ENCODE results near the gene UBE4B.

DNA sequence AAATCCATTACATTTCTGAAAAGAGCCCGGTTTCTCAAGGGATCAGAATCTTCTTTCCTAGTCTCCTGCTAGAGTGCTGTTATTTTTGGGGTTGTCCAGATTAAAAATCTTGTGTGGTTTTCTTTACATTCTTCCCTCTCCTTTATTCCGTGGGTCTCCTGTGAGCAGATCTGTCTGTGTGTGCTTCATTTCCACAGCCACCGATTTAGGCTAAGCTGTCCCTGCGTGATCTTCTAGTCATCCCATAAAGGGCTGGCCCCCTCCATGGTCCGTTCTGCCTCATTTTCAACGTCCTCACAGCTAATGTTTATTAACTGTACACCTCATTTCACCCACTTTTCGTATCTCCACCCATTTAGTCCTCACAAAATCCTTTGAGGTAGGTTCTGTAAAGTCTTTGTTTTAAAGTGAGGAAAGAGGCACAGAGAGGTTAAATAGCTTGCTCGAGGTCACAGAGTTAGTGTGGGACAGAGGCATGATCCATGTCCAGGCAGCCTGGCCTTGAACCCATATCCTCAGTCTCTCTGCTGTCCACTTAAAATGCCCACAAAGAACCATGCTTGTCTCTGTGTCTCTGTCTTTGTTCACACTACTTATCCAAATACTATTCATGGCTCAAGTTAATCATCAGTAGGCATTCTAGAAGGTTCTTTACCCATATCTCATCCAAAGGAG, 139.4 kb downstream of the UBE4B start:
- no peak for TF ChIP-seq EGR1 (IDR thresholded peaks at IDR 0.05; ENCODE audit: low read depth)
- TF ChIP-seq EZH2 (IDR thresholded peaks at IDR 0.05), result no peak
- no peak for TF ChIP-seq POLR2AphosphoS5 (IDR thresholded peaks at IDR 0.05; ENCODE audit: low read depth, low read length)
- TF ChIP-seq, protein P1, sequence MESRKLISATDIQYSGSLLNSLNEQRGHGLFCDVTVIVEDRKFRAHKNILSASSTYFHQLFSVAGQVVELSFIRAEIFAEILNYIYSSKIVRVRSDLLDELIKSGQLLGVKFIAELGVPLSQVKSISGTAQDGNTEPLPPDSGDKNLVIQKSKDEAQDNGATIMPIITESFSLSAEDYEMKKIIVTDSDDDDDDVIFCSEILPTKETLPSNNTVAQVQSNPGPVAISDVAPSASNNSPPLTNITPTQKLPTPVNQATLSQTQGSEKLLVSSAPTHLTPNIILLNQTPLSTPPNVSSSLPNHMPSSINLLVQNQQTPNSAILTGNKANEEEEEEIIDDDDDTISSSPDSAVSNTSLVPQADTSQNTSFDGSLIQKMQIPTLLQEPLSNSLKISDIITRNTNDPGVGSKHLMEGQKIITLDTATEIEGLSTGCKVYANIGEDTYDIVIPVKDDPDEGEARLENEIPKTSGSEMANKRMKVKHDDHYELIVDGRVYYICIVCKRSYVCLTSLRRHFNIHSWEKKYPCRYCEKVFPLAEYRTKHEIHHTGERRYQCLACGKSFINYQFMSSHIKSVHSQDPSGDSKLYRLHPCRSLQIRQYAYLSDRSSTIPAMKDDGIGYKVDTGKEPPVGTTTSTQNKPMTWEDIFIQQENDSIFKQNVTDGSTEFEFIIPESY (IDR thresholded peaks at IDR 0.05; ENCODE audit: extremely low read depth, insufficient replicate concordance, low read length), result no peak
- TF ChIP-seq, protein P2, sequence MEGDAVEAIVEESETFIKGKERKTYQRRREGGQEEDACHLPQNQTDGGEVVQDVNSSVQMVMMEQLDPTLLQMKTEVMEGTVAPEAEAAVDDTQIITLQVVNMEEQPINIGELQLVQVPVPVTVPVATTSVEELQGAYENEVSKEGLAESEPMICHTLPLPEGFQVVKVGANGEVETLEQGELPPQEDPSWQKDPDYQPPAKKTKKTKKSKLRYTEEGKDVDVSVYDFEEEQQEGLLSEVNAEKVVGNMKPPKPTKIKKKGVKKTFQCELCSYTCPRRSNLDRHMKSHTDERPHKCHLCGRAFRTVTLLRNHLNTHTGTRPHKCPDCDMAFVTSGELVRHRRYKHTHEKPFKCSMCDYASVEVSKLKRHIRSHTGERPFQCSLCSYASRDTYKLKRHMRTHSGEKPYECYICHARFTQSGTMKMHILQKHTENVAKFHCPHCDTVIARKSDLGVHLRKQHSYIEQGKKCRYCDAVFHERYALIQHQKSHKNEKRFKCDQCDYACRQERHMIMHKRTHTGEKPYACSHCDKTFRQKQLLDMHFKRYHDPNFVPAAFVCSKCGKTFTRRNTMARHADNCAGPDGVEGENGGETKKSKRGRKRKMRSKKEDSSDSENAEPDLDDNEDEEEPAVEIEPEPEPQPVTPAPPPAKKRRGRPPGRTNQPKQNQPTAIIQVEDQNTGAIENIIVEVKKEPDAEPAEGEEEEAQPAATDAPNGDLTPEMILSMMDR (IDR thresholded peaks at IDR 0.05 in 2 of 3, conservative IDR thresholded peaks at IDR 0.05 in 1 of 3; ENCODE audit: borderline replicate concordance in 1 of 3, insufficient read depth in 1 of 3, low read depth in 2 of 3, low read length in 2 of 3), result no peak
- TF ChIP-seq YY1 (IDR thresholded peaks at IDR 0.05; ENCODE audit: extremely low read depth, insufficient replicate concordance, low read depth, low read length), result no peak
- TF ChIP-seq SRF (IDR thresholded peaks at IDR 0.05; ENCODE audit: low read depth), result no peak
- TF ChIP-seq, protein P3, sequence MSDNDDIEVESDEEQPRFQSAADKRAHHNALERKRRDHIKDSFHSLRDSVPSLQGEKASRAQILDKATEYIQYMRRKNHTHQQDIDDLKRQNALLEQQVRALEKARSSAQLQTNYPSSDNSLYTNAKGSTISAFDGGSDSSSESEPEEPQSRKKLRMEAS (IDR thresholded peaks at IDR 0.05), result no peak
- TF ChIP-seq, protein P4, sequence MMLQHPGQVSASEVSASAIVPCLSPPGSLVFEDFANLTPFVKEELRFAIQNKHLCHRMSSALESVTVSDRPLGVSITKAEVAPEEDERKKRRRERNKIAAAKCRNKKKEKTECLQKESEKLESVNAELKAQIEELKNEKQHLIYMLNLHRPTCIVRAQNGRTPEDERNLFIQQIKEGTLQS (IDR thresholded peaks at IDR 0.05), result no peak
- no peak for TF ChIP-seq POLR2A (IDR thresholded peaks at IDR 0.05; ENCODE audit: borderline replicate concordance, extremely low read depth, insufficient read depth, insufficient read length)
- TF ChIP-seq SIN3A (IDR thresholded peaks at IDR 0.05; ENCODE audit: low read depth), result no peak
- no peak for TF ChIP-seq ZNF274 (IDR thresholded peaks at IDR 0.05; ENCODE audit: low read depth, low read length)
- TF ChIP-seq JUND (IDR thresholded peaks at IDR 0.05), result no peak
- no peak for TF ChIP-seq ZFX (IDR thresholded peaks at IDR 0.05)
